SK-N-SH (cell line): ENCODE data around the gene KCNE1.

ENCODE experiments used
- CHD2 ChIP-seq: fragments of 150-350 bp; IDR thresholded peaks from 2 replicates; pipeline ENCODE4 v1.6.1; 2018; ENCODE audit warnings: low read length; ENCODE audit not compliant: partially characterized antibody
- CTCF ChIP-seq: fragments of 200-600 bp; sonication (generic); IDR thresholded peaks from 2 replicates; pipeline ENCODE4 v1.6.1; 2017; ENCODE audit warnings: antibody characterized with exemption, mild to moderate bottlenecking, moderate library complexity
- FOSL2 ChIP-seq: IDR thresholded peaks from 2 replicates; pipeline ENCODE4 v1.4.0; 2012; ENCODE audit warnings: low read depth, mild to moderate bottlenecking, moderate library complexity, borderline replicate concordance
- POLR2AphosphoS5 ChIP-seq: IDR thresholded peaks from 2 replicates; pipeline ENCODE4 v1.6.1; 2012; ENCODE audit warnings: low read depth, low read length
- RCOR1 ChIP-seq: fragments of 150-350 bp; IDR thresholded peaks from 2 replicates; pipeline ENCODE4 v1.6.1; 2017; ENCODE audit warnings: antibody characterized with exemption, low read length
- YY1 ChIP-seq: IDR thresholded peaks from 2 replicates; pipeline ENCODE4 v1.4.0; 2012; ENCODE audit warnings: low read depth, mild to moderate bottlenecking

- TF ChIP-seq FOSL2 (no peak), CTCF (peak; percentile 35; the same call in 1 of the 2 replicates), CHD2 (no peak), YY1 (no peak), POLR2AphosphoS5 (no peak), RCOR1 (no peak)
Measured at GRCh38 chr21:34517491-34518245, 5.7 kb upstream of the KCNE1 start.
